Neural cell (in vitro differentiated cells): ENCODE measurements around the gene AFDN. TPM values are rescaled to one million over a fixed set of nuclear protein-coding genes. Genes with fewer than 3 reads are reported as not detected.

ENCODE experiments used
- H2AFZ ChIP-seq: fragments of 200-600, 300-800 bp; sonication (generic), shearing (Covaris generic); 2 replicates; pipeline ENCODE4 v1.6.0; 2014; ENCODE audit warnings: low read depth, mild to moderate bottlenecking, antibody characterized with exemption, low read length, moderate library complexity
- H3F3A ChIP-seq: fragments of 200-600 bp; shearing (Covaris generic); 2 replicates; pipeline ENCODE4 v1.6.1; 2016; ENCODE audit warnings: mild to moderate bottlenecking, moderate library complexity, mixed read lengths, antibody characterized with exemption, low read length; ENCODE audit not compliant: insufficient read depth, poor library complexity, severe bottlenecking
- H3K27ac ChIP-seq: fragments of 200-600, 300-800 bp; sonication (generic), shearing (Covaris generic); 2 replicates; pipeline ENCODE4 v1.5.1; 2014; ENCODE audit warnings: mild to moderate bottlenecking, low read length, moderate library complexity
- H3K27me3 ChIP-seq: fragments of 300-800, 200-600 bp; sonication (generic), shearing (Covaris generic); 2 replicates; pipeline ENCODE4 v1.6.0; 2014; ENCODE audit warnings: mild to moderate bottlenecking, low read depth, low read length, moderate library complexity; ENCODE audit not compliant: insufficient read depth
- H3K36me3 ChIP-seq: fragments of 300-800, 200-600 bp; sonication (generic), shearing (Covaris generic); 2 replicates; pipeline ENCODE4 v1.5.1; 2014; ENCODE audit warnings: mild to moderate bottlenecking, antibody characterized with exemption, low read length, moderate library complexity; ENCODE audit not compliant: insufficient read depth
- H3K4me2 ChIP-seq: fragments of 300-800, 200-600 bp; sonication (generic), shearing (Covaris generic); 2 replicates; pipeline ENCODE4 v1.6.0; 2014; ENCODE audit warnings: mild to moderate bottlenecking, low read length
- H3K4me3 ChIP-seq: fragments of 300-800, 200-600 bp; sonication (generic), shearing (Covaris generic); 2 replicates; pipeline ENCODE4 v1.5.1; 2014; ENCODE audit warnings: mild to moderate bottlenecking, low read length, moderate library complexity
- H3K79me2 ChIP-seq: fragments of 200-600 bp; shearing (Covaris generic); replicated peaks from 2 replicates; pipeline ENCODE4 v1.6.0; 2014; ENCODE audit warnings: mild to moderate bottlenecking, low read length, moderate library complexity; ENCODE audit not compliant: insufficient read depth
- H3K9ac ChIP-seq: fragments of 300-800, 200-600 bp; sonication (generic), shearing (Covaris generic); 2 replicates; pipeline ENCODE4 v1.6.1; 2016; ENCODE audit warnings: mild to moderate bottlenecking, low read length, mixed read lengths
- H3K9me2 ChIP-seq: fragments of 200-600 bp; shearing (Covaris generic); 2 replicates; pipeline ENCODE4 v1.6.1; 2016; ENCODE audit warnings: mild to moderate bottlenecking, low read length, mixed read lengths; ENCODE audit not compliant: insufficient read depth
- H3K9me3 ChIP-seq: fragments of 200-600, 300-800 bp; sonication (generic), shearing (Covaris generic); 2 replicates; pipeline ENCODE4 v1.6.1; 2016; ENCODE audit warnings: mild to moderate bottlenecking, mixed run types, low read length, moderate library complexity, mixed read lengths
- H4K20me1 ChIP-seq: fragments of 200-600 bp; shearing (Covaris generic); 2 replicates; pipeline ENCODE4 v1.6.1; 2016; ENCODE audit warnings: mild to moderate bottlenecking, mixed run types; ENCODE audit not compliant: insufficient read depth
- CTCF ChIP-seq: fragments of 450-650 bp; IDR thresholded peaks from 2 replicates; pipeline ENCODE4 v1.5.1; 2014; ENCODE audit warnings: antibody characterized with exemption, mild to moderate bottlenecking, moderate library complexity; ENCODE audit not compliant: poor library complexity, severe bottlenecking
- EP300 ChIP-seq: fragments of 450-650 bp; conservative IDR thresholded peaks from 2 replicates; pipeline ENCODE4 v1.6.1; 2014; ENCODE audit warnings: antibody characterized with exemption, mild to moderate bottlenecking, moderate library complexity; ENCODE audit not compliant: poor library complexity, severe bottlenecking
- EZH2 ChIP-seq: fragments of 200-600, 300-800 bp; shearing (Covaris generic), sonication (generic); IDR thresholded peaks from 2 replicates; pipeline ENCODE4 v1.6.1; 2014; ENCODE audit warnings: antibody characterized with exemption, low read length, borderline replicate concordance, mild to moderate bottlenecking; ENCODE audit not compliant: insufficient read depth, poor library complexity, severe bottlenecking
- MXI1 ChIP-seq: fragments of 450-650 bp; conservative IDR thresholded peaks from 2 replicates; pipeline ENCODE4 v1.6.1; 2014; ENCODE audit warnings: antibody characterized with exemption, mild to moderate bottlenecking; ENCODE audit not compliant: poor library complexity, severe bottlenecking
- POLR2AphosphoS5 ChIP-seq: IDR thresholded peaks from 2 replicates; pipeline ENCODE4 v1.6.1; 2012
- RAD21 ChIP-seq: fragments of 450-650 bp; conservative IDR thresholded peaks from 2 replicates; pipeline ENCODE4 v1.6.1; 2014; ENCODE audit warnings: antibody characterized with exemption, mild to moderate bottlenecking, moderate library complexity
- REST ChIP-seq: IDR thresholded peaks from 2 replicates; pipeline ENCODE4 v1.6.1; 2012; ENCODE audit warnings: borderline replicate concordance
- SMC3 ChIP-seq: fragments of 450-650 bp; conservative IDR thresholded peaks from 2 replicates; pipeline ENCODE4 v1.6.1; 2014; ENCODE audit warnings: antibody characterized with exemption, mild to moderate bottlenecking, moderate library complexity; ENCODE audit not compliant: poor library complexity
- TAF1 ChIP-seq: IDR thresholded peaks from 2 replicates; pipeline ENCODE4 v1.6.1; 2012; ENCODE audit warnings: low read depth
- polyA plus RNA-seq: library from polyadenylated mRNA; depleted of rRNA; stranded (reverse); fragments of >200 nt; gene quantifications from 2 replicates; pipeline ENCODE4 v1.2.3, GENCODE V29; 2014

Gene AFDN
- polyA plus RNA-seq, 1 donor from 2014 or later, result 193 TPM

- Histone ChIP-seq H3K79me2 (peaks cover 3% of the 10 kb centered on the region), H3K4me3 (no peak overlapping the region), H4K20me1 (no peaks in the 10 kb centered on the region), H3K36me3 (no peaks in the 10 kb centered on the region), H3K9me3 (no peaks in the 10 kb centered on the region), H3K27ac (no peak overlapping the region), H3K4me2 (no peak overlapping the region), H3K9ac (no peak overlapping the region), H3K27me3 (no peaks in the 10 kb centered on the region), H3K9me2 (no peaks in the 10 kb centered on the region), H3F3A (no peaks in the 10 kb centered on the region), H2AFZ (no peak overlapping the region)
- TF ChIP-seq EZH2 (no peak), EP300 (no peak), REST (no peak), TAF1 (no peak), RAD21 (no peak), MXI1 (no peak), POLR2AphosphoS5 (no peak), CTCF (no peak), SMC3 (no peak)
Observed at GRCh38 chr6:167937301-167937700, 110.6 kb downstream of the AFDN start.

GRCh38 chr6:167937948-167938911, 111.5 kb downstream of the AFDN start:
- TF ChIP-seq TAF1, result no peak
- no peak for TF ChIP-seq RAD21
- TF ChIP-seq EZH2, result no peak
- no peak for TF ChIP-seq EP300
- TF ChIP-seq REST, result no peak
- no peak for TF ChIP-seq POLR2AphosphoS5
- no peak for TF ChIP-seq MXI1
- no peak for TF ChIP-seq CTCF
- no peak for TF ChIP-seq SMC3
- H3K9ac ChIP-seq, result no peak overlapping the region
- H3K79me2 ChIP-seq, result peaks cover 3% of the 10 kb centered on the region
- H3K27me3 ChIP-seq, result no peaks in the 10 kb centered on the region
- H3K4me2 ChIP-seq, result no peak overlapping the region
- no peaks in the 10 kb centered on the region for H3K36me3 ChIP-seq
- H3K4me3 ChIP-seq, result no peak overlapping the region
- no peak overlapping the region for H2AFZ ChIP-seq
- no peaks in the 10 kb centered on the region for H4K20me1 ChIP-seq
- no peaks in the 10 kb centered on the region for H3K9me3 ChIP-seq
- H3K9me2 ChIP-seq, result no peaks in the 10 kb centered on the region
- H3K27ac ChIP-seq, result no peak overlapping the region
- H3F3A ChIP-seq, result no peaks in the 10 kb centered on the region
